HT-29 (cell line): Measurements from ENCODE around the gene TRIM45. TPM values are rescaled to one million over a fixed set of nuclear protein-coding genes. Genes with fewer than 3 reads are reported as not detected.
"Not testable (repeated sequence)": the region's sequence is repeated elsewhere in the genome, so short reads cannot be mapped to it uniquely, and the experiment has no call there.

Source experiments
- DNase-seq: peaks from one replicate; pipeline ENCODE4 v3.0.0-alpha.2; 2015; ENCODE audit warnings: low spot score
- total RNA-seq: library from RNA; depleted of rRNA; stranded (reverse); fragments of >200 nt; shearing (Covaris generic); gene quantifications from 2 replicates; pipeline ENCODE4 v1.2.3, GENCODE V29; 2014

TRIM45 gene
- total RNA-seq, 1 experiment from 2014 or later = 1.5 TPM

- DNase-seq = not testable (repeated sequence)
These were observed 19.7 kb downstream of the TRIM45 start for GRCh38 chr1:117101858-117102257.

DNA sequence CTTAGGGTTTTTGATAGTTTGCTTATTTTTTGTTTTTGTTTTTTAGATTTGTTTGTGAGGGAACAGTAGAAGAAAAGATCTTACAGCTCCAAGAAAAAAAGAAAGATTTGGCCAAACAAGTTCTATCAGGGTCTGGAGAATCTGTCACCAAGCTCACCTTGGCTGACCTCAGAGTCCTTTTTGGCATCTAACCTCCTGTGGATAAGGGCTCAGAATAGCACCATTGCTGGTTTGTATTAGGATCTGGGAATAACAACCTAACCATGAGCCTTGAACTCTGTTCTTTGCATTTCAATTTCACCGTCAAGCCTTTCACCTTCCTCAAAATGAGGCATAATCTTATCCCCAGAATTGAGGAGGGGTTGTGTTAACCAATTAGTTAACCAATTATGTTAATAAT lies 20.2 kb downstream of the TRIM45 start:
- no peak for DNase-seq

DNA sequence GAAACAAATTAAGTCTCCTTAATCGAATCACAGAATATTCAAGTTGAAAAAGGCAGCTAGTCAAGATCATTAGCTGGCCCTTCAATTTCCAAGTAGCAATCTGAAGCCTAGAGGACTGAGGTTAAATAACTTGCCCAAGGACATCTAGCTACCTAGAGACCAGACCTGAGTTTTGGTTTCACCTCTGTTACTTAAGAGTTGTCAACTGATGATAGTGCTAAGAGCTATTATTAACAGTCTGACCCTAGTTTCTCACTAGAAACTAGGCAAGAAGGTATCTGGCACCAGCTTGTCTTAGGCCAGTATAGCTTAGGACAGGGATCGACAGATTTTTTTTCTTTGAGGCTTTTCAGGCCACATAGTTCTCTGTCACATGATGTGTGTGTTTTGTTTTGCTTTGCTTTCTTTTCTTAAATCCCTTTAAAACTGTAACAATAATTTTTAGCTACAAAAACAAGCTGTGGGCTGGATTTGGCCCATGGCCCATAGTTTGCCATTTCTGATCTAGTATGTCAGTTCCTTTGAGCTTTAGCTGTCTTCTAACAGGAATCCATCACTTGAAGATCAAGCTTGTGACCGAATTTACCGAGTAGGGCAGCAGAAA lies 23.2 kb downstream of the TRIM45 start:
- no peak for DNase-seq

DNA sequence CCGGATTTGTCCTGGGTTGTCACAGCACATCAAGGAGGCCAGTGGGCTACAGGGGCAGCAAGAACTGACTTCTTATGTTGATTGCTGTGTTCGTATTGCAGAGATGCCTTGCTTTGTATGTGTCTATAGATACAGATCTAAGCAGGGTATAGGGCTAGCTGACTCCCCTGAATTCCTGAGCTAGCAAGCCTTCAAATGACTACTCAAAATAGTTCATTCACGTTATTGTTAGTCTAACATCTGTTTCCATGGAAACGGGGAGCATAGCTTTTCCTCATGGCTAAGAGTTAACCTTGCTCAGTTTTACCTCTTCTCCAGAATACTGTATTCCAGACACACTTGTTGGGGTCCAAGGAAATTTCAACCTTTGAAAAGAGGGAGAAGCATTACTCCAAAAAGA lies 24.1 kb downstream of the TRIM45 start:
- no peak for DNase-seq

GRCh38 chr1:117096951-117097408 lies 24.6 kb downstream of the TRIM45 start:
- no peak for DNase-seq

DNA sequence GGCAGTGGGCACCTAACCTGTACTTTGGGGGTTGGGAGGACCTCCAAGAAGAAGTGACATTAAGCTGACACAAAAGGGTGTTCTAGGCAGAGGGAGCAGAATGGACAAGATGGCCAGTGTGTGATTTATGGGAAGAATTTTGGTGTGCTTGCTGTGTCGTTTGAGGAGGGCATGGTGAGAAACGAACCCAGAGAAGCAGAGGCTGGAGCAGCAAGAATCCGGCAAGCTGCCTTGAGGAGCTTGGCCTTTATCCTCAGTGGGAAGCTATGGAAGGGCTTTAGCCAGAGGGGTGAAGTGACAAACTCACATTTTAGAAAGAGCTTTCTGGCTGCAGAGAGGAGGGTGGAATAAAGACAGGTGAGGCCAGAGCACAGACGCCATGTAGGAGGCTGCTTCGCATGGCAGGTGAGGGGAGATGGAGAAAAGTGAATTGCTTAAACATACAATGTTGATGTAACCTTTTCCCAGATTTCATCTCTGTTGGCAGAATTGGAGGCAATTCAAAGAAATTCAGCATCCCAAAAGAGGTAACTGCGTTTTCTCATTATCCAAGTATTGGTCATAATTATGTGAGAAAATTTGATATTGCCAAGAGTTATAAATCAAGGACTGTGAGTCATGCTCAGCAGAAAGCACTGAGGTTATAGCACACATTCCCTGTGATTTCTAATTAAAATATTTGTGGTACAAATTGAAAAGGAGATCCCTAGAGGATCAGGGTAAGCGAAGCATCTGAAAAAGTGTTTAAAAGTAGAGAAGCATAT lies 26.5 kb downstream of the TRIM45 start:
- DNase-seq = no peak

DNA sequence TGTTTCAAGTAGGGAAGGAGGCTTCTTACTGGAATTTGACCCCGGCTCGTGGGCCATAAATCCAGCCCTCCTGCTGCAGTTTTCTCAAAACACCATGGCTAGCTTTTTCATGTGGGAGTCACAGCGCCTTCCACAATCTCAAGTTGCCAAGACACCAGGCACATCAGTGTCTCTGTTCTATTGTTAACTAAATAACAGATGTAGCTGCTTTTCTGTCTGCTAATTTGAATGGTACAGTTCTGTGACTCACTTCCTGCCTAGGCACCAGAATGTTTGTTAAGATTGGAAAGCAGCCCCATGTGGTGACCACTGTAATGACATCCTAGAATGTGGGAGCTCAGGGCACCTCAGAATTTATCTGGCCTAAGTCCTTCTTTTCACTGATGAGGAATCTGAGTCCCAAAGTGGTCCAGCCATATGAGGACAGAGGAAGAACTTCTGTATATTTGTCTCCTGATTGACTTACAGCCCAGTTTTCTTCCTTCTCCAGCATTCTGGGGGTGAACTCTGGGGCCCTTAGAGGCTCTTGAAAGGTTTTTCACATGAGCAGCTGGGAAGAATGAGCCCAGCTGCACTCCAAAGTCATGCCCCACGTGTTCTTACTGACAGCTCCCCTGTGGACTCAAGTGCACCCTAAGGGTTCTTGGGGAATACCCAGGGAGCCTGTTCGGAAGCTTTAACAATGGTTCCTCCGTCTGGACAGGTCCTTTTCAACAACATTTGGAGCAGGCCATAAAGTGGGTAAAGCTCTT lies 27.5 kb downstream of the TRIM45 start:
- DNase-seq = peak; percentile 31

DNA sequence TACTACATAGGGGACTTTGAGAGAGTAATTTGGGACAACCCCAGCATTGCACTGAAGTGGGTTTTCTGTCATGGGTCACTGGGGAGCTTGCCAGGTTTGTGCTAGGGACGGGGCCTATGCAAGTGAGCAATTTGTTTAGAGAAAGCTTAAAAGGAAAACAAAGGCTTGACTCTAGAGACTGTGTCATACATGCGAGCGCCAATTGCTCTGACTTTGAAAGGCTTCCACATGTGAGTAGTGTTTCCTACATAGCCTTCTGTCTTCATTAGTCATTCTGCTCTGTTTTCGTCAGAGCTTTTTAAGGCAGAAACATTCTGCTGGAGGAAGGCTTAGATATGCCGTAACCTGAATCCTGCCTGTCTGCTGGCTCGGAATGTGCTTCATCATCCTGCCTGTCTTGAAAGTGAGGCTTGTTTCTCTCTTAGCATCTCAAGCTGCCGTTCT lies 28.4 kb downstream of the TRIM45 start:
- DNase-seq = no peak

DNA sequence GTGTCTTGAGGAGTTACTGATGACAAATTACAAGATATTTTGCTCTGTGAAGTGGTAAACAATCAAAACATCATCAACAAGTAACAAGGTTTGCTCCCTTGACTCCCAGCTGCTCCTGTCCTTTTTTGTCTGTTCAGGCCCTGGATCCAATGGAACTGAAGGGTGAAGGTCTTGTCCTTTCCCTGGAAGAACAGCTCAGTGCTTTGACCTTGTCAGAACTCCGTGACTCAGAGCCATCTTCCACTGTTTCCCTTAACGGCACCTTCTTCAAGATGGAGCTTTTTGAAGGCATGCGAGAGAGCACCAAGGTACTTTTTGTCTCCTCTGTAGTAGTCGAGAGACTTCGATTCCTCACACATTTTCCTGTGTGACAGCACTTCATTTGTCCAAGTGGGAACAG lies 29.0 kb downstream of the TRIM45 start:
- no peak for DNase-seq

DNA sequence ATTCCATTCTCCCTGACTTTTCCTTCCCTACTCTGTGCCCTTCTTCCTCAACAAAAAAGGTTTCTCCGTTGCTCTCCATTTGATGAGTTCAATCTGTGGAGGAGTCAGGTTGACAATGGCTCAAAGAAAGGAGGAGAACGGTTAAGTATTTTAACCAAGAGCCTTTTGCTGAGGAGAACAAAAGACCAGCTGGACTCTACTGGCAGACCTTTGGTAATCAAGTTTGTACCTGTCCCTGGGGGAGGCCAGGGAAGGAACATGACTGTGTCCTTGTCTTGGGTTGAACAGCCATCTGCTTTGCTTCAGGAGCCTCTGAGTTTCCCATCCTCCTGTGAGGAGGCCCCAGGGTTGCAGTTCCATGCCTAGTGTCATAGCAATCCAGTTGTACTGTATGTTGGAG lies 31.6 kb downstream of the TRIM45 start:
- no peak for DNase-seq

GRCh38 chr1:117087686-117088085 lies 33.9 kb downstream of the TRIM45 start:
- DNase-seq = no peak

- DNase-seq = no peak
These were observed 37.3 kb downstream of the TRIM45 start for GRCh38 chr1:117084231-117084630.

DNA sequence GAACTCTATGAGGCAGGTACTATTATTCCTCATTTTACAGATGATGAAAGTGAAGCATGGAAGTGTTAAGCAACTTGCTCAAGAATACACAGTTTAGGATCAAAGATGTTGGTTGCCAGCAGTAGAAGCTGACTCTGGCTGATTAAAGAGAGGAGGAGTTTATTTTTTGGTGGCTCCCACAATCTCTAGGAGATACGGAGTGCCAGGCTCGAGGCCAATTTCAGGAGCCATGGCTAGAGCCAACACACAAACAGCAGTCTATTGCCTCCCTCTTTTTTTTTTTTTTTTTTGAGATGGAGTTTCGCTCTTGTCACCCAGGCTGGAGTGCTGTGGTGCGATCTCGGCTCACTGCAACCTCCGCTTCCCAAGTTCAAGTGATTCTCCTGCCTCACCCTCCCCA lies 41.8 kb downstream of the TRIM45 start:
- DNase-seq = no peak

- no peak for DNase-seq
These were observed 44.3 kb downstream of the TRIM45 start for GRCh38 chr1:117077267-117077666.

GRCh38 chr1:117076648-117077047 lies 44.9 kb downstream of the TRIM45 start:
- DNase-seq = no peak

GRCh38 chr1:117070124-117070523 lies 51.4 kb downstream of the TRIM45 start:
- DNase-seq = no peak

DNA sequence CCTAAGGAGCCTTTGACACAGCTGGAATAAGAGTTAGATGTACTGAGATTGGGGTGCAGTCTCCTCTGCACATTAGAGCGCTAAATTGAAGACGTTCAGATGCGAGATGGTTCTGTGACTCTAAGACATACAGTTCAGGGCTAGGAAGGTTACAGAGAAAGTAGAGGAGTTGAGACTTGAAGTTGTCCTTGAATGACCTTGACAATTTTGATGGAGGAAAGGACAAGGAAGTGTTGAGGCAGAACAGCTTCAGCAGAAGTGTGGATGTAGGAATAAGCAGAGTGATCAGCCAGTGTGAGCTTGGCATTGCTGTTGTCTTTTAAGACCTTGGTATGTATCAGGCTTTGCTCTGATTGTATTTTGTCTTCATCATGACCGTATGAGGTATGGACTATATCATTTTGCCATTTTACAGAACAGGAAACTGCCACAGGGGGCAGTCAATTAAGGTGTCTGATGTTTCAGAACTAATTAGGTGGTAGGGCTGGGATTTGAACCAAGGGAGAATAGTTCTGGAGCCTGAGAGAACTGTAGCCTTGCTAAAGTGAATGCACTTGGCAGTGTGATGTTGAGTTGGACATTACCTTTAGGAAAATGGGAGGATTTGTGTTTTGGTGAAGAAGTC lies 52.2 kb downstream of the TRIM45 start:
- no peak for DNase-seq

GRCh38 chr1:117068580-117068979 lies 53.0 kb downstream of the TRIM45 start:
- DNase-seq = no peak

- DNase-seq = peak; percentile 49
These were observed 53.8 kb downstream of the TRIM45 start for GRCh38 chr1:117067533-117068370.

- no peak for DNase-seq
These were observed 55.2 kb downstream of the TRIM45 start for GRCh38 chr1:117066367-117066766.

DNA sequence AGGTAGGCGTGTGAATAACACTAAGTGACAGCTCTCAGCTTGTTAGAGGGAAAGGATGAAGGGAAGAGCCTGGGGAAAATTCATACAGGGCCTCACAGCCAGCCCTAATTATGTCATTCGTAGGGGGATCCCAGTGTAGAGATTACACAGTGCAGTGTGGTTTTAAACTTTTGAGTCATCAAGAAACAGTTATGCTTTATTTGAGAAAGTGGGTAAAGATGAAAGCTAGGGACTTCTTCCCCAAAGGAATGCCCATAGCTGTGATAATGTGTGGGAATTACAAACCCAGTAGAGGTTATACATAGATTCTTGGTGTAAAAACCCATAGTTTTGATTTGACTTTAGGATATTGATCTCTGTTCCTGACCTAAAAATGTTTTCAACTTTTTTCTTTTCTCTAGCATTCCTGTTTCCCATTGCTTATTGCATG lies 59.5 kb downstream of the TRIM45 start:
- DNase-seq = no peak
